Measurements from ENCODE around the gene PNPLA3.
"Not testable (repeated sequence)": the region's sequence is repeated elsewhere in the genome, so short reads cannot be mapped to it uniquely, and the experiment has no call there.

PNPLA3 gene

DNA sequence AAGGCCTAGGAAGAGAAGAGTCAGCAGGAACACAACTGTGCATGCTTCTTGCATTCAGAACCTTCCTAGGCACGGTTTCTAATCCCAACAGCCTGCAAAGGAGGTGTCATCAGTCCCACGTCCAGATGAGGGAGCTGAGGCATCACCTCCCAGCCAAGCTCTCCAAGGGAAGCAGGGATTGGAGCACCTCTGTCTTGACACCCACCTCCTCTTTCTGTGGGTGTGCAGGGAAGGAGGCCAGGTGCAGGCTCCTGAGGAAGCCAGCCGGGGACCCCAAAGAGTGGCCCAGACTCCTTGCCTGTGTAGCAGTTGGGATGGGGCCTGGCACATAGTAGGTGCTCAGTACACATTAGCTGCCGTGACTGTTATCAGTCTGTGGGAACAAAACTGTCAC lies 33.7 kb upstream of the PNPLA3 start:
- DNase-seq, result no peak

DNA sequence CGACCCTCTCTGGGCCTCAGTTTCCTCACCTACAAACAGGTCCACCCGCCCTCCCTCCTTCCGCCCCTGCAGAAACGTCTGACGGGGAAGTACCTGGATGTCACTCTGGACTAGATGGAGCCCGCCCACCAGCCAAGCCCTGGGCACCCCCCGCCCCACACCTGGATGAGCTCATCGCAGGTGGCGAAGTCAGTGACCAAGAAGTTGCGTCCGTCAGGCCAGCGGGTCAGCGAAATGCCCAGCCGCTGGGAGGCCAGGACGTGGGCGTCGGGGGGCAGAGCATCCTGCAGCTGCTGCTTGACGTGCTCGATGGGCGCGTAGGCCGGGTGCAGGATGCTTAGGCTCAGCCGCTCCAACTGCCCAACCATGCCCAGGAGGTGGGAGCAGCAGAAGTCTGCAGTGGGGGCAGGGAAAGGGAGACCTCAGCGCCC lies 32.7 kb upstream of the PNPLA3 start:
- no peak for DNase-seq

DNA sequence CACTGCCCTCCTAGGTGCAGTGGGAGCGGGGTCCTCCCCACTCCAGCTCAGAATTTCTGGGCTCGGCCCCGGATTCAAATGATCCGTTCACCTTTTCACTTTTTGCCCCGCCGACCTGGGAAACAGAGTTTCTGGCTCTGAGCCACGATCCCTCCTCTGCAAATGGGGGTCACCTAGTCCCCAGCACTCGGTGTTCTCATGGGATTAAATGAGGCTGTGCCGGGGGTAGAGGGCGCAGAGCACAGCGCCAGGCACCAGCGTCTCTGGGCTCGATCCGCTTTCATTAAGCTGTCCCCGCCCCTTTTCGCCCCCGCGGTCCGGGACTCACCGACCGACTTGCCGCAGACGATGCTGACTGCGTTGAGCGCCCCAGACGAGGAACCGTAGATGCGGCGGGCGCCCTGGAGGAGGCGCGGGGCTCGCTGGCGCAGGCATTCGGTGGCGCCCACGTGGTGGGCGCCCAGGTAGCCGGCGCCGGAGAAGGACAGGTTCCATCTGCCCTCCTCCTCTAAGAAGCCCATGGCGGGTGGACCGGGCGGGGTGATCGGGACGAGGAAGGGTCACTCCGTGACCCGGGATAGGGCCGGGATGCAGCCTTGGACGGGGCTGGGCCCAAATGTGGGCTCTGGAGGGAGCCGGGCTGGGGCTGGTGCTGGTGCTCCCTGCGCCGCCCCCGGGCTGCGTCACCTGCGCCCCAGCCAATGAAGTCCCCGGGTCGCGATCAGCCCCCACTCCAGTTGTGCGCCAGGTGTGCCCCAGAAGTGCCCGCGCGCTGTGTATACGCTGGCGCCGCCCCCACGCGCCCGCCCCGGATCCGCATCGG lies 32.0 kb upstream of the PNPLA3 start, which contains the start of gene PNPLA5:
Gene PNPLA5, minus strand, starts transcription at position 654 of the 823 bp plus-strand sequence. Its CDS starts 133 bp downstream, at position 521.
- DNase-seq, result no peak

- DNase-seq, result no peak
Observed at GRCh38 chr22:43892183-43892894, 31.3 kb upstream of the PNPLA3 start.

GRCh38 chr22:43893266-43893665 lies 30.3 kb upstream of the PNPLA3 start:
- DNase-seq, result no peak

DNA sequence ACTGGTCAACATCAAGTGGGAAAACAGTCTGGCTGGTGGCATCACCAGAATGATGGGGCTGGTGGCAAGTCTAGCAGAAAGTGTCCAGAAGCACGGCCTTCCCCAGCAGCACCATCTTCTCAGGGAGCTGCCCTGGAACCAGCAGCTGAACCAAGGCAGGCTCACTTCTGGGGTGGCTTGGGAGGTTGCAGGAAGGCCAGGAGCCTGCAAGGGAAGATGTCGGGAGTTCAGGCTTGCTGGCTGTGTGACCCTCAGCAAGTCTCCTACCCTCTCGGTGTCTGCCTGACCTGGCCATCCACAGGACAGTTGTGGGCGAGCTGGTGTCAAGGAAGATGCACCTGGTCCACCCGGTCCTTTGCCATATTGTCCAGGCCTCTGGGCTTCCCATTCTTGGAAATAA lies 29.5 kb upstream of the PNPLA3 start:
- no peak for DNase-seq

- DNase-seq, result no peak
Observed at GRCh38 chr22:43895986-43896645, 27.5 kb upstream of the PNPLA3 start.

GRCh38 chr22:43897751-43898261 lies 25.8 kb upstream of the PNPLA3 start:
- no peak for DNase-seq

- DNase-seq, result no peak
Observed at GRCh38 chr22:43900206-43900605, 23.4 kb upstream of the PNPLA3 start.

DNA sequence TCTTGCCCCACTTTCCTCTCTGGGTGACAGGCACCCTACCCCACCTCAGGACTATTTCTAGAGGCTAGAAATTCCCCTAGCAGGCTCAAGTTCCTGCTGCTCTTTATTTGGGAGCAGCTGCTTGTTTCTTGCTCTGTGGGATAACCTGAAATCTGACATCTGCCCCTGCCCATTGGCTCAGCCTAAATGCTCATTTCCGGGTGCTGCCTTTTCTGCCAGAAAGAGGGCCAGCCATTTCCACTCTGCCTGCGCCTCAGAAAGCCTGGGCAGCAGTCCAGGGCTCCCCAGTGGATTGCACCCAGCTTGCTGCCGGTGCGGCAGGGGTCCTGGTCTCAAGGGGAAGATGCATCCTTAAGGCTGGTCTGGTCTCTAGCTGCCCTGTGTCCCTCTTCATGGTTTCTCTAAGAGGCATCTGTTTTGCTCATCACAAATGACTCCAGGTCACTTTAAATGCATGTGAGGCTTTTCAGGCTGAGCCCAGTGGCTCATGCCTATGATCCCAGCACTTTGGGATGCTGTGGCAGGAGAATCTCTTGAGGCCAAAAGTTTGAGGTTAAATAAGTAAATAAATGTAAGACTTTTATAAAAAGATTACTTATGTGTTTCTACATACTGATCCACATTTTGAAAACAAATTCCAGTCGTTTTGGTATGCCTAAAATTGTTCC lies 21.5 kb upstream of the PNPLA3 start:
- no peak for DNase-seq

GRCh38 chr22:43903033-43903432 lies 20.6 kb upstream of the PNPLA3 start:
- DNase-seq, result peak; percentile 28

DNA sequence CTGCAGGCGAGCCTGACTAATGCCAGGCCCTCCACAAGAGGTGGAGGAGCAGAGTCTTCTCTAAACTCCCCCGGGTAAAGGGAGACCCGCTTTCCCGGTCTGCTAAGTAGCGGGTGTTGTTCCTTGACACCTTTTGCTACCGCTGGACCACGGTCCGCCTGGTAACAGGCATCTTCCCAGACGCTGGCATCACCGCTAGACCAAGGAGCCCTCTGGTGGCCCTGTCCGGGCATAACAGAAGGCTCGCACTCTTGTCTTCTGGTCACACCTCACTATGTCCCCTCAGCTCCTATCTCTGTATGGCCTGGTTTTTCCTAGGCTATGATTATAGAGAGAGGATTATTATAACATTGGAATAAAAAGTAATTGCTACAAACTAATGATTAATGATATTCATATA lies 19.2 kb upstream of the PNPLA3 start:
- DNase-seq, result not testable (repeated sequence)

DNA sequence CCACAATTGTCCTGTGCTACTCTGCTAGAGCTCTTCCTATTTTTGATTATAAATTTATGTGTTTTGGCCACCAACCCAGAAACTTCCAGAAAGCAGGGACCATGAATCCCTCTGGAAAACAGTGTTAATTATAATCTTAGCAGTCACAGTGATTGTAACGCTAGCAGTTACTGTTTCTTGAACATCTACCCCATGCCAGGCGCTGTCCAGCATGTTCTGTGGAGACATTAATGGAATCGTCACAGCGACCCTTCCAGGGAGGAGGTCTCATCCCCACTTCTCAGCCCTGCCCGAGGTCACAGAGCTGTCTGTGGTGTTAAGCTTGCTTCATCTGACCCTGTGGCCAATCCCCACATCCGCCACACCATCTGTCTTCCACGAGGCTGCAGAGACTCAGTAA lies 17.9 kb upstream of the PNPLA3 start:
- no peak for DNase-seq

GRCh38 chr22:43909708-43910107 lies 13.9 kb upstream of the PNPLA3 start:
- no peak for DNase-seq

DNA sequence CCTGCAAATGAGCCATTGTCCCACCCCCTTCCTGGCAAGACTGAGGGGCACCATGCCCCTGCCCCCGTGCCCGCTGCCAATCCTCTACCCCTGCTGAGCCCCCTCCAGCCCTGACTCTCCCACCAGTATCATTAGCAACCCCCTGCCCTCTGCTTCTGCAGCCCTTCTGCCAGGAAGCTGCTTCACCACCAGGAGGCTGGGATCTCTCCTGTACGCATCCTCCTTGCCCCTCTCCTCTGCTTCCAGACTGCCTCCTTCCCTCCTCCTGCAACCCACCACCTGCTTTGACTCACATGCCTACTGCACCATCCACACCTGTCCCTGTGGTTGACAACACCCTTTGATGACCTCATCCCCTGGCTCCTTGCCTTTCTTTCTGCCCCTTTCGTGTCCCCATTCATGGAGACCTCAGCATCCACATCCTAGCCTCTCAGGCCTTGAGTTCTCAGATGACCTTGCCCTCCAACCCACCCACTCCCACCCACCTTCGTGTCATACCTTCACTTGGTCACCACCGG lies 13.4 kb upstream of the PNPLA3 start:
- DNase-seq, result no peak

GRCh38 chr22:43911351-43911750 lies 12.3 kb upstream of the PNPLA3 start:
- no peak for DNase-seq

DNA sequence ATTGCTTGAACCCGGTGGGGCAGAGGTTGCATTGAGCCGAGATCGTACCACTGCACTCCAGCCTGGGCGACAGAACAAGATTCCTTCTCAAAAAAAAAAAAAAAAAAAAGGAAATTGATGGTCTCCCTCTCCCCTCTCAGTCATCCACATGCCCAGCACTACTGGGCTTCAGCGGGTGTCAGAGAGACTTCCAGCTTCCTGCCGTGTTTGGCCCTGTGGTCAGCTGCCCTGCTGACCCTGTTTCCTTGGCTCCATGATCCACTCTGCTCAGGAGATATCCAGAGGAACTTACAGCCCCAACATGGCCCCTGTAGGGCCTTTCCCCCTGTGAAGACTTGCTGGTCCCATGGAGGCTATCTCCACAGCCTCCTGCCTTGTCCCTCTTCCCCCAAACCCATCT lies 6.1 kb upstream of the PNPLA3 start:
- DNase-seq, result no peak

- no peak for DNase-seq
Observed at GRCh38 chr22:43919106-43919973, 4.3 kb upstream of the PNPLA3 start.

- no peak for DNase-seq
Observed at GRCh38 chr22:43921370-43921769, 2.2 kb upstream of the PNPLA3 start.

DNA sequence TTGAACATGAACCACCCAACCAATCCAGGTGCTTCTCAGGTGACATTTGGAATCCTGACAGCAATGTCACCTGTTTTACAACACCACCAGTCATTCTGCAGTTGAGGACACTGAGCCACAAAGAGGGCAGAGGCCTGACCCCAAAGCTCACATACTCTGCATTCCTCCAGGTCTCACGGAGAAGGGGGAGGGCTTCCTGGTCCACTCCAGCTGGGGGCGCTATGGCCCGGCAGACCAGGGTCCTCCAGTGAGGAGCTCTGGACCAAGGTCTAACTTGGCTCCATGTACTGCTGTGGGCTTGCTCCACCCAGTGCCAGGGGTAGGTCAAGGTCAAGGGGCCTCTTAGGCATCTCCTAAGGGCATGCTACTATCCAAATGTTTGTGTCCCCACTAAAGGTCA lies 1.5 kb upstream of the PNPLA3 start:
- no peak for DNase-seq

GRCh38 chr22:43923191-43923590 lies 414 bp upstream of the PNPLA3 start:
- peak; percentile 75 for DNase-seq

DNA sequence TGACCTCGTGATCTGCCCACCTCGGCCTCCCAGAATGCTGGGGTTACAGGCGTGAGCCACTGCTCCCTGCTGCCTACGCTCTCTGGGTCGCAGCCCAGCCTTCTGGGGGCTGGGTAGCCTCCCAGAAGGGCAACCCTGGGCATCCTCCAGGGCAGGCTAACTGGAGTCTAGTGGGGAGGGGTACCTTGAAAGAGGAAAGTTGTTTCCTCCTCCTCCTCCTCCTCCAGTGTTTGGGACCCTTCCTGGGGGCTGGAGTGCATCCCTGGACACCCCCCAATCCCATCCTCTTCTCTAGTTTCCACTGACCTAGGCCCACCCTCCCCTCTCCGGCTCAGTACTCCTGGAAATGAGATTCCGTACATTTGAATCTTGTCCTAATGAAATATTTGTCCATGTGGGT lies 1.3 kb downstream of the PNPLA3 start:
- no peak for DNase-seq

All from NCI-H2171 treated with DMSO at 0.1 percent for 48 hours (cell line).